ENCODE results near the gene USP2. TPM values are rescaled to one million over a fixed set of nuclear protein-coding genes. Genes with fewer than 3 reads are reported as not detected.

USP2 gene
- total and polyA plus RNA-seq, 2 of the 4 experiments (the other 2 are of a cell fraction) = 0.18 to 0.79 TPM

- Histone ChIP-seq H3K56ac (ENCODE audit: extremely low read depth, insufficient read depth, low read length) (no peak overlapping the region), H3K9me3 (ENCODE audit: control insufficient read depth, insufficient read depth, low read length) (no peaks in the 10 kb centered on the region), H3K14ac (replicated peaks; ENCODE audit: low read depth, low read length) (no peak overlapping the region), H2BK20ac (ENCODE audit: low read depth, low read length) (no peak overlapping the region), H3K27me3 (ENCODE audit: control insufficient read depth, insufficient read depth, low read length) (no peaks in the 10 kb centered on the region), H3K4me1 (ENCODE audit: control insufficient read depth, insufficient read depth, low read length) (peaks cover 19% of the 10 kb centered on the region), H4K8ac (ENCODE audit: low read depth in 2 of 2, low read length in 2 of 2) (no peak overlapping the region), H4K5ac (ENCODE audit: low read depth, low read length) (no peak overlapping the region), H3K9me1 (ENCODE audit: insufficient read depth, low read length) (peaks cover 17% of the 10 kb centered on the region), H3K18ac (ENCODE audit: low read depth, low read length) (no peak overlapping the region), H3K4me3 (ENCODE audit: insufficient read depth, low read depth, low read length) (no peak overlapping the region), H4K91ac (ENCODE audit: insufficient read depth, low read depth, low read length) (no peak overlapping the region), H4K20me1 (ENCODE audit: insufficient read depth, low read length) (no peaks in the 10 kb centered on the region), H2BK5ac (ENCODE audit: low read depth, low read length, poor library complexity, severe bottlenecking) (no peak overlapping the region), H3K4me2 (ENCODE audit: low read depth, low read length) (no peak overlapping the region; the same call in 1 of the 2 replicates), H3K9ac (ENCODE audit: low read depth, low read length) (no peak overlapping the region), H3K36me3 (ENCODE audit: control insufficient read depth, insufficient read depth, low read length) (no peaks in the 10 kb centered on the region), H2BK120ac (ENCODE audit: low read depth, low read length) (no peak overlapping the region), H3K4ac (ENCODE audit: low read depth, low read length) (no peak overlapping the region), H2AK9ac (replicated peaks; ENCODE audit: low read depth, low read length, poor library complexity) (no peak overlapping the region), H3K27ac (ENCODE audit: insufficient read depth, low read length) (no peak overlapping the region), H2AFZ (replicated peaks; ENCODE audit: low read length, poor library complexity) (no peak overlapping the region), H2BK15ac (ENCODE audit: low read depth, low read length) (no peak overlapping the region), H3K79me1 (ENCODE audit: low read depth in 1 of 2, low read length in 2 of 2) (peaks cover 0 to 9% of the 10 kb centered on the region in 2 experiments; a peak in 1 of 4 replicates), H3K23ac (ENCODE audit: low read depth, low read length) (no peak overlapping the region), H2AK5ac (ENCODE audit: low read depth, low read length) (0 out of 2 replicates have a peak overlapping the region, but pooled peaks have one; percentile 13)
- intact Hi-C loops (cut with micrococcal nuclease) (loop anchor here (10.0 kb wide), 1 partner anchor 355 kb away; the partner anchor contains the start of gene NECTIN1), dilution Hi-C loops (cut with HindIII; ENCODE audit: low sequenced_read_pairs, unreplicated experiment) (no loop called here), in situ Hi-C loops (cut with MboI; ENCODE audit: low sequenced_read_pairs) (loop anchor here (25.0 kb wide), 1 partner anchor 743 kb away; no protein-coding TSS in a partner anchor)
- BruUV-seq (replicated peaks) = no TSS peak
- no peak for DNase-seq
- CTCF ChIA-PET = interaction anchor here (1.1 to 5.3 kb wide), 5 partner anchors 10 to 105 kb away, joined by 3 to 30 read pairs (median 4); partner anchors contain the start of genes C1QTNF5 and USP2
- 82% methylated on average over 6 of the region's 13 CpGs; no CpG with 5 or more reads in 1 of the 2 experiments for WGBS, 2 experiments (ENCODE audit: extremely low coverage in 2 of 2, insufficient read length in 1 of 2)
- POLR2A ChIA-PET (ENCODE audit: unreplicated experiment) = no interaction called here
- ATAC-seq (ENCODE audit: low read depth) = no peak
- TF ChIP-seq RAD21 (IDR thresholded peaks at IDR 0.05; ENCODE audit: low read length) = no peak
- TF ChIP-seq SMC3 (IDR thresholded peaks at IDR 0.05; ENCODE audit: low read depth, low read length) = no peak
- no peak for TF ChIP-seq BHLHE40 (IDR thresholded peaks at IDR 0.05; ENCODE audit: low read depth, low read length)
- TF ChIP-seq, protein P1, sequence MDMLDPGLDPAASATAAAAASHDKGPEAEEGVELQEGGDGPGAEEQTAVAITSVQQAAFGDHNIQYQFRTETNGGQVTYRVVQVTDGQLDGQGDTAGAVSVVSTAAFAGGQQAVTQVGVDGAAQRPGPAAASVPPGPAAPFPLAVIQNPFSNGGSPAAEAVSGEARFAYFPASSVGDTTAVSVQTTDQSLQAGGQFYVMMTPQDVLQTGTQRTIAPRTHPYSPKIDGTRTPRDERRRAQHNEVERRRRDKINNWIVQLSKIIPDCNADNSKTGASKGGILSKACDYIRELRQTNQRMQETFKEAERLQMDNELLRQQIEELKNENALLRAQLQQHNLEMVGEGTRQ (IDR thresholded peaks at IDR 0.05; ENCODE audit: low read depth, low read length) = no peak
- TF ChIP-seq RCOR1 (IDR thresholded peaks at IDR 0.05; ENCODE audit: insufficient replicate concordance, low read length) = no peak
- TF ChIP-seq RFX5 (IDR thresholded peaks at IDR 0.05; ENCODE audit: low read depth, low read length) = no peak
- TF ChIP-seq CHD1 (IDR thresholded peaks at IDR 0.05; ENCODE audit: low read depth, low read length) = no peak
These were observed 12.2 kb downstream of the USP2 start for GRCh38 chr11:119369132-119369925.

Measured in IMR-90 (cell line).